HFF-Myc (cell line): ENCODE data around the gene MRPL52.
A peak's percentile ranks its signal among the peaks of the same experiment; 100 is the strongest.

Source experiments
- DNase-seq: peaks from one replicate; pipeline ENCODE4 v3.0.0-alpha.2; 2011; ENCODE audit warnings: low read depth; ENCODE audit errors: extremely low read depth
- H3K4me3 ChIP-seq: replicated peaks from 2 replicates; pipeline ENCODE4 v1.5.1; 2011; ENCODE audit warnings: low read depth, mild to moderate bottlenecking, control low read depth, low read length
- TF ChIP-seq, protein P1 (sequence below): IDR thresholded peaks from 2 replicates; pipeline ENCODE4 v1.5.1; 2012; ENCODE audit warnings: mild to moderate bottlenecking, low read depth, low read length, control low read depth; ENCODE audit errors: missing control alignments

Gene MRPL52

DNA sequence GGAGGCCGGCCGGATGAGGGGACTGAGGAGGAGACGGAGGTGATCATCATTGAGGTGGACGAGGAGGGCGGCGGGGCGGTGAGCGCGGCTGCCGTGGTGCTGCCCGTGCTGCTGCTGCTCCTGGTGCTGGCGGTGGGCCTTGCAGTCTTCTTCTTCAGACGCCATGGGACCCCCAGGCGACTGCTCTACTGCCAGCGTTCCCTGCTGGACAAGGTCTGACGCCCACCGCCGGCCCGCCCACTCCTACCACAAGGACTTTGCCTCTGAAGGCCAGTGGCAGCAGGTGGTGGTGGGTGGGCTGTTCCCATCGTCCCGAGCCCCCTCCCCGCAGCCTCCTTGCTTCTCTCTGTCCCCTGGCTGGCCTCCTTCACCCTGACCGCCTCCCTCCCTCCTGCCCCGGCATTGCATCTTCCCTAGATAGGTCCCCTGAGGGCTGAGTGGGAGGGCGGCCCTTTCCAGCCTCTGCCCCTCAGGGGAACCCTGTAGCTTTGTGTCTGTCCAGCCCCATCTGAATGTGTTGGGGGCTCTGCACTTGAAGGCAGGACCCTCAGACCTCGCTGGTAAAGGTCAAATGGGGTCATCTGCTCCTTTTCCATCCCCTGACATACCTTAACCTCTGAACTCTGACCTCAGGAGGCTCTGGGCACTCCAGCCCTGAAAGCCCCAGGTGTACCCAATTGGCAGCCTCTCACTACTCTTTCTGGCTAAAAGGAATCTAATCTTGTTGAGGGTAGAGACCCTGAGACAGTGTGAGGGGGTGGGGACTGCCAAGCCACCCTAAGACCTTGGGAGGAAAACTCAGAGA, 16.3 kb downstream of the MRPL52 start:
- no peak overlapping the region for H3K4me3 ChIP-seq
- TF ChIP-seq, protein P1, sequence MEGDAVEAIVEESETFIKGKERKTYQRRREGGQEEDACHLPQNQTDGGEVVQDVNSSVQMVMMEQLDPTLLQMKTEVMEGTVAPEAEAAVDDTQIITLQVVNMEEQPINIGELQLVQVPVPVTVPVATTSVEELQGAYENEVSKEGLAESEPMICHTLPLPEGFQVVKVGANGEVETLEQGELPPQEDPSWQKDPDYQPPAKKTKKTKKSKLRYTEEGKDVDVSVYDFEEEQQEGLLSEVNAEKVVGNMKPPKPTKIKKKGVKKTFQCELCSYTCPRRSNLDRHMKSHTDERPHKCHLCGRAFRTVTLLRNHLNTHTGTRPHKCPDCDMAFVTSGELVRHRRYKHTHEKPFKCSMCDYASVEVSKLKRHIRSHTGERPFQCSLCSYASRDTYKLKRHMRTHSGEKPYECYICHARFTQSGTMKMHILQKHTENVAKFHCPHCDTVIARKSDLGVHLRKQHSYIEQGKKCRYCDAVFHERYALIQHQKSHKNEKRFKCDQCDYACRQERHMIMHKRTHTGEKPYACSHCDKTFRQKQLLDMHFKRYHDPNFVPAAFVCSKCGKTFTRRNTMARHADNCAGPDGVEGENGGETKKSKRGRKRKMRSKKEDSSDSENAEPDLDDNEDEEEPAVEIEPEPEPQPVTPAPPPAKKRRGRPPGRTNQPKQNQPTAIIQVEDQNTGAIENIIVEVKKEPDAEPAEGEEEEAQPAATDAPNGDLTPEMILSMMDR, result no peak
- no peak for DNase-seq

DNA sequence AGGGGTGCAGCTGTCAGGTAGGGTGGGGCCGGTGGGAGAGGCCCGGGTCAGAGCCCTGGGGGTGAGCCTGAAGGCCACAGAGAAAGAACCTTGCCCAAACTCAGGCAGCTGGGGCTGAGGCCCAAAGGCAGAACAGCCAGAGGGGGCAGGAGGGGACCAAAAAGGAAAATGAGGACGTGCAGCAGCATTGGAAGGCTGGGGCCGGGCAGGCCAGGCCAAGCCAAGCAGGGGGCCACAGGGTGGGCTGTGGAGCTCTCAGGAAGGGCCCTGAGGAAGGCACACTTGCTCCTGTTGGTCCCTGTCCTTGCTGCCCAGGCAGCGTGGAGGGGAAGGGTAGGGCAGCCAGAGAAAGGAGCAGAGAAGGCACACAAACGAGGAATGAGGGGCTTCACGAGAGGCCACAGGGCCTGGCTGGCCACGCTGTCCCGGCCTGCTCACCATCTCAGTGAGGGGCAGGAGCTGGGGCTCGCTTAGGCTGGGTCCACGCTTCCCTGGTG, 17.2 kb downstream of the MRPL52 start:
- H3K4me3 ChIP-seq, result no peak overlapping the region
- DNase-seq, result no peak
- TF ChIP-seq, protein P1, result no peak

DNA sequence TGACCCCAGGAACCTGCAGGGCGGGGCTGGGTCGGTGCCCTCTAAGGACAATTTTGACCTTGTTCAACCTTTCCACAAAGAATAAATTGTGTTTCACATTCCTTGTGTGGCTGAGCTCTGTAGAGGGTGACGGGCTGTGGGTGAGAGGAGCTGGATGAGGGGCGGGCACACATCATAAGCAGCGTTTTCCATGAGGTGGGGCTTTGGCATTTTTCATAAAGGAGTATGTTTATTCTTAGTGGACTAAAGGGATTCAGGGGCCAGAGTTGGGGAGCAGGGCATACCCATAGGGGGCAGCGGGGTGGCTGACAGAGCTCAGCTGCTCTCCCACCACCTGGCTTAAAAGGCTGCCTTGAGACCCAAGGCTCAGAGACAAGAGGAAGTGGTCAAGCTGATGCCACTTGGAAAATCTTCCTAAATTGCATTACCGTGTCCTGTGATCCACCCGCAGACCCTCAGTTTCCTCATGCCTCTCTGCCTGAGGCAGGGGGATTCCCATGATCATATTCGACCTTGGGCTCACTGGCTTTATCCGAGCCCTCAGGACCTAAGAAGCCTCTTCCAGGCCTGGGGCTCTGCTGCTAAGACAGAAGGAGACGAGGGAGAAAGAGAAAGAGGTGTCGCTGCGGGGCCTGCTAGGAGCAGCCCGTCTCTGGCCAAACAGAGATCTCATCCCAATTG, 18.1 kb downstream of the MRPL52 start:
- no peak for DNase-seq
- TF ChIP-seq, protein P1, result no peak
- H3K4me3 ChIP-seq, result peak overlapping the region; percentile 3; the same call in 1 of the 2 replicates

DNA sequence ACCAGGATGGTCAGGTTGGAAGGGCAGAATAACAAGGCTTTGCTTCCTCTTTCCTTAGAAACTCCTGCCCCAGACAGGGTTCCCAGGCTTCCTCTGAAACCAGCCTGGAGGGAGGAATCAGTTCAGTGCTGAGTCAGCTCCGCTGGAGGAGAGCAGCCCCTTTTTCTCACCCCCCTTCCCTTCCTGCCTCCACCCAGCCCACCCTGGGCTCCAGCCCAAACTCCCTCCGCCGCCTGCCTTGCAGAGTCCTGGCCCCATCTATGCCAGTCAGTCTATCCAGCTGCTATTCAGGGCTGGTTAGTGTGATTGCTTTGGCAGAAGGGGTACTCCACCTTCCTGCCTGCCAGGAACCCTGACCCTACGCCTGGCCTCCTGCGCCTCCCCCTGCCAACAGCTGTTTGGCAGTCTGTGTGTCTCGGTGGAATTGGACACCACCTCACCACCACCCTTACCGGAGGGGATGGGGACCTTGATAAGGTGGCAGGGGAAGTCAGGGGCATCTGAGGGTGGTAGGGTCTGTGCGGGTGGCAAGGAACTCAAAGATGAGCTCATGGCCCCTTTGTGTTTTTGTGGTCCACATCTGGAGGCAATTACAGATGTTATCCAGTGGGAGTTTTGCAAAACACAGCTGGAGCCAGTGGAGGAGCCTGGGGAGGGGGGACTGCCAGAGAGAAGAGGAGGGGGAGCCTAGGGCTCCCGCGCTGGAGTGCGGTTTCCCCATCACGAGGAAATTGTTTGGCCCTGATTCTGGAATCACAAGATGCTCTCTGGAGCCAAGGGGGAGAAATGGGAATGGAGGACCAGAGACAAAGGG, 18.9 kb downstream of the MRPL52 start:
- TF ChIP-seq, protein P1, result no peak
- H3K4me3 ChIP-seq, result no peak overlapping the region
- peak; percentile 88 for DNase-seq

DNA sequence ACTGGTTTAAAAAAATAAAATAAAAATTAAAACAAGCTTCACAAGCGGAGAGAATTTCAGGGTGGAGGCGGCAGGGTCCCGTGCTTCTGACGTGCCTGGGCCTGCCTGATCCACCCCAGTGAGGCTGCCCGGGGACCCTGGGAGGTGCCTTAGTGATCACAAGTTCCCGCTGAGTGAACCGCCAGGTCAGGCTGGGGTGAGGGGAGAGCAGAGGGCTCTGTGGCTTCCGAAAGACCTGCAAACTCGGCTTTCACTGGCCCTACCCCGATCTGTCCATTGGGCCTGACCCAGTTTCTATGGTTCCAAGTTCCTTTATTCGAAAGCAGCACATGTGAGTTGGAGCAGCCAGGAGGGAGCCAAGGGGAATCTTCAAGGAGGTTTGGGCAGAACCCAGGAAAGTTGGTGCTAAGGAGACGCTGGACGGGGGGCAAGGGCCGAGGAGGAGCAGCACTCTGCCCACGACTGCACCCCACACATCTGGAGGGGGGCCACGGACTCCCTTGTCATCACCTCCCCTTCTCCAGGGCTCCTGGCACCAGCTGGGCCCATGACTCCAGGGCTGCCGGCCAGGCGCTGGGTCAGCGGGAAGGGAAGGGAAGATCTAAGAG, 19.6 kb downstream of the MRPL52 start:
- H3K4me3 ChIP-seq, result no peak overlapping the region
- no peak for DNase-seq
- TF ChIP-seq, protein P1, result no peak
